Suprapubic skin (tissue), 3 donors: ENCODE measurements around the gene FGD5.

Source experiments
- CTCF ChIP-seq, 2 donors: fragments of 200-600 bp in 1 of 2; fragments of 450-650 bp in 1 of 2; sonication (generic) in 1 of 2; IDR thresholded peaks; one replicate each; pipeline ENCODE4 v1.5.1; 2016 to 2019; ENCODE audit warnings: antibody characterized with exemption in 2 of 2, mild to moderate bottlenecking in 1 of 2, moderate library complexity in 1 of 2
- EP300 ChIP-seq: sonication (generic); formaldehyde crosslinking; IDR thresholded peaks from one replicate; pipeline ENCODE4 v1.6.1; 2017; ENCODE audit warnings: antibody characterized with exemption

DNA sequence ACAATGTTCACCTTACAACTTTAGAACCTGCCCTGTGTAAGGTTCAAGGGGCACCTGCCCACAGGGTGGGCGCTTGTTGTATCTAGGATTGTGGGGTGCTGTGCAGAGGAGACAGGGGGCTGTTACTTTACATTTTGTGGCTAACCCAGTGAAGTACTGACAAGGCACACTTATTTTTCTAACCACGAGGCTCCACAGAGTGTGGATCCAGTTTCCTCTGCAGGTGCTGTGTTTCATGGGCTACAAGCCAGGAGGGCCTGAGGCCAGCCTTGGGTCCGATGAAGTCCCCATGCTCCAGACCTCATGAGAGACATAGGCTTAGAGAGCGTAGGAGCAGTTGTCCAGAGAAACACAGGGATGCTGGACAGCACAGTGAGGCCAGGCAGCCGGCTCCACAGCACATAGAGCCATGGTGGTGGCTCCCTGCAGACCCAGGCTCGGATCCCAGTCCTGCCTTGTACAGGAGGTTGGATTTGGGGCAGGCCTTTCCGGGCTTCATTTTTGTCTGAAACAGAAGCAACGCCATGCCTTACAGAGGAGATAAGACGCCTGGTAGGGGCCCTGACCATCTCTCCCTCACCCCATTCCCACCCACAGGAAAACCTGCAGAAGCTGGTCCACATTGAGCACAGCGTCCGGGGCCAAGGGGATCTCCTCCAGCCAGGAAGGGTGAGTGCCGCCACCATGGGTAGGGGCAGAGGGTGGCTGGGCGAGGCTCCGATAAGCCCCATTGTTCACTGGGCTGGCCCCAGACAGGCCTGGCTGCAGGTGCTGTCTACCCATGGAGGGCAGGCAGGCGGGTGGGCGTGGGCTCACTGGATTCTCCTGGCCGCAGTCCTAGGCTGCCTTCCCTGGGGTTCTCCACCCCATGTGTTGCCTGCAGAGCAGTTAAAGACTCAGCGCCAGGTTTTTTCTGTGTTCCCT, 88.5 kb downstream of the FGD5 start:
- TF ChIP-seq EP300 (no peak), CTCF (IDR thresholded peaks at IDR 0.05) (no peak)
